IMR-90 (cell line): ENCODE results near the gene CEP57L1.

Source experiments
- BHLHE40 ChIP-seq: fragments of 150-350 bp; IDR thresholded peaks from 2 replicates; pipeline ENCODE4 v1.6.1; 2016; ENCODE audit warnings: mild to moderate bottlenecking, low read depth, low read length
- MAFK ChIP-seq: IDR thresholded peaks from 2 replicates; pipeline ENCODE4 v1.6.1; 2012; ENCODE audit warnings: low read depth, low read length, improper control_type of control experiment
- MAZ ChIP-seq: IDR thresholded peaks from 2 replicates; pipeline ENCODE4 v1.6.1; 2012; ENCODE audit warnings: low read depth, mild to moderate bottlenecking, low read length, improper control_type of control experiment, moderate library complexity, borderline replicate concordance
- POLR2A ChIP-seq: IDR thresholded peaks from 2 replicates; pipeline ENCODE4 v1.6.1; 2012; ENCODE audit warnings: mild to moderate bottlenecking, low read depth, low read length
- RAD21 ChIP-seq: IDR thresholded peaks from 2 replicates; pipeline ENCODE4 v1.6.1; 2012; ENCODE audit warnings: low read length, improper control_type of control experiment
- RFX5 ChIP-seq: IDR thresholded peaks from 2 replicates; pipeline ENCODE4 v1.8.0; 2012; ENCODE audit warnings: low read depth, mild to moderate bottlenecking, low read length, moderate library complexity
- SMC3 ChIP-seq: fragments of 150-350 bp; IDR thresholded peaks from 2 replicates; pipeline ENCODE4 v1.6.1; 2016; ENCODE audit warnings: low read depth, mild to moderate bottlenecking, antibody characterized with exemption, low read length, moderate library complexity
- TF ChIP-seq, protein P1 (sequence below): conservative IDR thresholded peaks from 2 replicates; pipeline ENCODE4 v1.5.1; 2012; ENCODE audit warnings: mild to moderate bottlenecking, low read depth, low read length, improper control_type of control experiment
- TF ChIP-seq, protein P2 (sequence below): fragments of 150-350 bp; IDR thresholded peaks from 2 replicates; pipeline ENCODE4 v1.6.1; 2017; ENCODE audit warnings: mild to moderate bottlenecking, antibody characterized with exemption, low read length, low read depth
- TF ChIP-seq, protein P3 (sequence below): fragments of 150-350 bp; IDR thresholded peaks from 2 replicates; pipeline ENCODE4 v1.6.1; 2016; ENCODE audit warnings: low read depth, mild to moderate bottlenecking, low read length, moderate library complexity, borderline replicate concordance

DNA sequence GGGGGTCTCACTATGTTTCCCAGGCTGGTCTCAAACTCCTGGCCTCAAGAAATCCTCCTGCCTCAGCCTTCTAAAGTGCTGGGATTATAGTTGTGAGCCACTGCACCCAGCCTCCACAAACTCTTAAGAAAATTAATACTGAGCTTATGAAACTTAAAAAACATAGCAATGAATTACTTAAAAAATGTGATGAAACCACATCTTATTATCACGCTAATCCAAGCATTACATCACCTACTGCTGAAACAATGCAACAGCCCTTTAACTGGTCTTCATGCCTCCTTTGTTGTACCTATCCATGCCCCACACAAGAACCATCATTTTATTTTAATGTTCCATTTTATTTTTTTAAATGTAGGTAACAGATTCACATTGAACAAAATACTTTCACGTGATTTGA is 25.6 kb upstream of the CEP57L1 start:
- TF ChIP-seq, protein P1, sequence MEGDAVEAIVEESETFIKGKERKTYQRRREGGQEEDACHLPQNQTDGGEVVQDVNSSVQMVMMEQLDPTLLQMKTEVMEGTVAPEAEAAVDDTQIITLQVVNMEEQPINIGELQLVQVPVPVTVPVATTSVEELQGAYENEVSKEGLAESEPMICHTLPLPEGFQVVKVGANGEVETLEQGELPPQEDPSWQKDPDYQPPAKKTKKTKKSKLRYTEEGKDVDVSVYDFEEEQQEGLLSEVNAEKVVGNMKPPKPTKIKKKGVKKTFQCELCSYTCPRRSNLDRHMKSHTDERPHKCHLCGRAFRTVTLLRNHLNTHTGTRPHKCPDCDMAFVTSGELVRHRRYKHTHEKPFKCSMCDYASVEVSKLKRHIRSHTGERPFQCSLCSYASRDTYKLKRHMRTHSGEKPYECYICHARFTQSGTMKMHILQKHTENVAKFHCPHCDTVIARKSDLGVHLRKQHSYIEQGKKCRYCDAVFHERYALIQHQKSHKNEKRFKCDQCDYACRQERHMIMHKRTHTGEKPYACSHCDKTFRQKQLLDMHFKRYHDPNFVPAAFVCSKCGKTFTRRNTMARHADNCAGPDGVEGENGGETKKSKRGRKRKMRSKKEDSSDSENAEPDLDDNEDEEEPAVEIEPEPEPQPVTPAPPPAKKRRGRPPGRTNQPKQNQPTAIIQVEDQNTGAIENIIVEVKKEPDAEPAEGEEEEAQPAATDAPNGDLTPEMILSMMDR = no peak
- TF ChIP-seq, protein P2, sequence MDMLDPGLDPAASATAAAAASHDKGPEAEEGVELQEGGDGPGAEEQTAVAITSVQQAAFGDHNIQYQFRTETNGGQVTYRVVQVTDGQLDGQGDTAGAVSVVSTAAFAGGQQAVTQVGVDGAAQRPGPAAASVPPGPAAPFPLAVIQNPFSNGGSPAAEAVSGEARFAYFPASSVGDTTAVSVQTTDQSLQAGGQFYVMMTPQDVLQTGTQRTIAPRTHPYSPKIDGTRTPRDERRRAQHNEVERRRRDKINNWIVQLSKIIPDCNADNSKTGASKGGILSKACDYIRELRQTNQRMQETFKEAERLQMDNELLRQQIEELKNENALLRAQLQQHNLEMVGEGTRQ = no peak
- TF ChIP-seq RFX5 (no peak), BHLHE40 (no peak), SMC3 (no peak), POLR2A (no peak), RAD21 (no peak), MAZ (no peak), MAFK (no peak)
- TF ChIP-seq, protein P3, sequence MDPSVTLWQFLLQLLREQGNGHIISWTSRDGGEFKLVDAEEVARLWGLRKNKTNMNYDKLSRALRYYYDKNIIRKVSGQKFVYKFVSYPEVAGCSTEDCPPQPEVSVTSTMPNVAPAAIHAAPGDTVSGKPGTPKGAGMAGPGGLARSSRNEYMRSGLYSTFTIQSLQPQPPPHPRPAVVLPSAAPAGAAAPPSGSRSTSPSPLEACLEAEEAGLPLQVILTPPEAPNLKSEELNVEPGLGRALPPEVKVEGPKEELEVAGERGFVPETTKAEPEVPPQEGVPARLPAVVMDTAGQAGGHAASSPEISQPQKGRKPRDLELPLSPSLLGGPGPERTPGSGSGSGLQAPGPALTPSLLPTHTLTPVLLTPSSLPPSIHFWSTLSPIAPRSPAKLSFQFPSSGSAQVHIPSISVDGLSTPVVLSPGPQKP = no peak
